A673 (cell line): ENCODE results near the gene ADAMTS14.

Experiments used
- EZH2 ChIP-seq: fragments of 200-600 bp; sonication (generic); IDR thresholded peaks from 2 replicates; pipeline ENCODE4 v1.6.1; 2017; ENCODE audit warnings: borderline replicate concordance, low read depth, mild to moderate bottlenecking, mixed read lengths, antibody characterized with exemption, low read length; ENCODE audit not compliant: poor library complexity, severe bottlenecking
- TF ChIP-seq, protein P1 (sequence below): fragments of 300-800, 200-600 bp; sonication (generic); conservative IDR thresholded peaks from 2 replicates; pipeline ENCODE4 v1.5.1; 2017; ENCODE audit warnings: low read depth, mild to moderate bottlenecking, antibody characterized with exemption, low read length, moderate library complexity, mixed read lengths

DNA sequence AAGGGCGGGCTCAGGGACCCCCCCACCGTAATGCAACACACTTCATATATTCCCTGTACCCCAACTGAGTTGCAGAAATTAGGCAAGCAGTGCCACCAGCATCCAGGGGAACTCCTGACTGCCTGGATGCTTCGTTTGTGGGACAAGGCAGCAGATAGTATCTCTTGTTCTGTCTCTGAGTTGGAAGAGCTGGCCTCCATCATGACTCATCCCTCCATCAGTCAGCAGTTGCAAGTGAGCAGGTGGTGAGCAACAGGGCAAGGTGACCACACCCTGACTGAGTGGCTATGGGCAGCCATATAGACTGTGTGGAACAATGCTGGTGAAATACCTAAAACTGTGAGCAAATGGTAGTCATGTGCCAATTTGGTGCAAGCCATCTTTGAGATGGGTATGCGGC is 22.8 kb upstream of the ADAMTS14 start:
- TF ChIP-seq, protein P1, sequence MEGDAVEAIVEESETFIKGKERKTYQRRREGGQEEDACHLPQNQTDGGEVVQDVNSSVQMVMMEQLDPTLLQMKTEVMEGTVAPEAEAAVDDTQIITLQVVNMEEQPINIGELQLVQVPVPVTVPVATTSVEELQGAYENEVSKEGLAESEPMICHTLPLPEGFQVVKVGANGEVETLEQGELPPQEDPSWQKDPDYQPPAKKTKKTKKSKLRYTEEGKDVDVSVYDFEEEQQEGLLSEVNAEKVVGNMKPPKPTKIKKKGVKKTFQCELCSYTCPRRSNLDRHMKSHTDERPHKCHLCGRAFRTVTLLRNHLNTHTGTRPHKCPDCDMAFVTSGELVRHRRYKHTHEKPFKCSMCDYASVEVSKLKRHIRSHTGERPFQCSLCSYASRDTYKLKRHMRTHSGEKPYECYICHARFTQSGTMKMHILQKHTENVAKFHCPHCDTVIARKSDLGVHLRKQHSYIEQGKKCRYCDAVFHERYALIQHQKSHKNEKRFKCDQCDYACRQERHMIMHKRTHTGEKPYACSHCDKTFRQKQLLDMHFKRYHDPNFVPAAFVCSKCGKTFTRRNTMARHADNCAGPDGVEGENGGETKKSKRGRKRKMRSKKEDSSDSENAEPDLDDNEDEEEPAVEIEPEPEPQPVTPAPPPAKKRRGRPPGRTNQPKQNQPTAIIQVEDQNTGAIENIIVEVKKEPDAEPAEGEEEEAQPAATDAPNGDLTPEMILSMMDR, result no peak
- no peak for TF ChIP-seq EZH2
